GM21576 (cell line): ENCODE data around the gene ERG28.
"Not testable (repeated sequence)": the region's sequence is repeated elsewhere in the genome, so short reads cannot be mapped to it uniquely, and the experiment has no call there.

ENCODE experiments used
- ATAC-seq: cut with Tn5 transposase; IDR thresholded peaks from one replicate; pipeline ENCODE4 v1.9.1; 2021; ENCODE audit warnings: mild to moderate bottlenecking, moderate library complexity; ENCODE audit not compliant: unreplicated experiment

Gene ERG28

GRCh38 chr14:75660630-75661498 lies at the start of gene ERG28, which contains the start of gene TTLL5:
TSS of gene ERG28 (minus strand) at chr14:75660876. CDS start at chr14:75657502, 3,374 bp downstream.
TSS of gene TTLL5 (plus strand) at chr14:75661246. CDS start at chr14:75663150, 1,904 bp downstream.
- ATAC-seq: peak; percentile 95

GRCh38 chr14:75709207-75709812 lies 48.6 kb upstream of the ERG28 start:
- no peak for ATAC-seq

- no peak for ATAC-seq
Measured at GRCh38 chr14:75705014-75705413, 44.3 kb upstream of the ERG28 start.

- ATAC-seq: no peak
Measured at GRCh38 chr14:75703467-75703866, 42.8 kb upstream of the ERG28 start.

- ATAC-seq: no peak
Measured at GRCh38 chr14:75702616-75703261, 42.1 kb upstream of the ERG28 start.

- ATAC-seq: no peak
Measured at GRCh38 chr14:75702122-75702521, 41.4 kb upstream of the ERG28 start.

GRCh38 chr14:75700295-75700694 lies 39.6 kb upstream of the ERG28 start:
- ATAC-seq: no peak

GRCh38 chr14:75699331-75699730 lies 38.7 kb upstream of the ERG28 start:
- no peak for ATAC-seq

GRCh38 chr14:75697918-75698317 lies 37.2 kb upstream of the ERG28 start:
- ATAC-seq: no peak

- no peak for ATAC-seq
Measured at GRCh38 chr14:75697386-75697785, 36.7 kb upstream of the ERG28 start.

GRCh38 chr14:75695025-75695424 lies 34.3 kb upstream of the ERG28 start:
- not testable (repeated sequence) for ATAC-seq

GRCh38 chr14:75690010-75690409 lies 29.3 kb upstream of the ERG28 start:
- ATAC-seq: no peak

GRCh38 chr14:75689012-75689411 lies 28.3 kb upstream of the ERG28 start:
- no peak for ATAC-seq

- no peak for ATAC-seq
Measured at GRCh38 chr14:75685910-75686309, 25.2 kb upstream of the ERG28 start.

- no peak for ATAC-seq
Measured at GRCh38 chr14:75675265-75675960, 14.7 kb upstream of the ERG28 start.

- ATAC-seq: no peak
Measured at GRCh38 chr14:75673345-75674035, 12.8 kb upstream of the ERG28 start.

GRCh38 chr14:75672605-75673192 lies 12.0 kb upstream of the ERG28 start:
- no peak for ATAC-seq

GRCh38 chr14:75667099-75667765 lies 6.6 kb upstream of the ERG28 start:
- ATAC-seq: no peak

GRCh38 chr14:75662966-75663365 lies 2.3 kb upstream of the ERG28 start:
- ATAC-seq: no peak

- no peak for ATAC-seq
Measured at GRCh38 chr14:75661499-75661814, 781 bp upstream of the ERG28 start.
